ENCODE data around the gene CNOT4.
"Not testable (repeated sequence)": the region's sequence is repeated elsewhere in the genome, so short reads cannot be mapped to it uniquely, and the experiment has no call there.

Gene CNOT4

GRCh38 chr7:135510592-135511183, 786 bp upstream of the CNOT4 start:
- peak; percentile 30 for DNase-seq

GRCh38 chr7:135509589-135509838, 388 bp downstream of the CNOT4 start:
- no peak for DNase-seq

- DNase-seq = peak; percentile 19
Observed at GRCh38 chr7:135508883-135509588, 866 bp downstream of the CNOT4 start.

- peak; percentile 49 for DNase-seq
Observed at GRCh38 chr7:135501402-135501801, 8.5 kb downstream of the CNOT4 start.

GRCh38 chr7:135499818-135500217, 10.1 kb downstream of the CNOT4 start:
- no peak for DNase-seq

GRCh38 chr7:135497161-135497560, 12.7 kb downstream of the CNOT4 start:
- DNase-seq = not testable (repeated sequence)

- DNase-seq = no peak
Observed at GRCh38 chr7:135493362-135493761, 16.5 kb downstream of the CNOT4 start.

GRCh38 chr7:135492151-135492550, 17.8 kb downstream of the CNOT4 start:
- no peak for DNase-seq

- DNase-seq = peak; percentile 50
Observed at GRCh38 chr7:135490783-135491182, 19.1 kb downstream of the CNOT4 start.

GRCh38 chr7:135489791-135490190, 20.1 kb downstream of the CNOT4 start:
- DNase-seq = no peak

- peak; percentile 41 for DNase-seq
Observed at GRCh38 chr7:135486261-135486920, 23.5 kb downstream of the CNOT4 start.

GRCh38 chr7:135481598-135481979, 28.3 kb downstream of the CNOT4 start:
- DNase-seq = no peak

- DNase-seq = no peak
Observed at GRCh38 chr7:135480966-135481597, 28.8 kb downstream of the CNOT4 start.

GRCh38 chr7:135475521-135475920, 34.4 kb downstream of the CNOT4 start:
- no peak for DNase-seq

- not testable (repeated sequence) for DNase-seq
Observed at GRCh38 chr7:135469705-135470104, 40.2 kb downstream of the CNOT4 start.

GRCh38 chr7:135467207-135467711, 42.6 kb downstream of the CNOT4 start:
- DNase-seq = peak; percentile 12

GRCh38 chr7:135466442-135467206, 43.3 kb downstream of the CNOT4 start:
- DNase-seq = no peak

GRCh38 chr7:135463908-135464307, 46.0 kb downstream of the CNOT4 start:
- DNase-seq = no peak

- no peak for DNase-seq
Observed at GRCh38 chr7:135459951-135460567, 49.8 kb downstream of the CNOT4 start.

GRCh38 chr7:135459076-135459475, 50.8 kb downstream of the CNOT4 start:
- no peak for DNase-seq

- DNase-seq = no peak
Observed at GRCh38 chr7:135454060-135454459, 55.8 kb downstream of the CNOT4 start.

GRCh38 chr7:135449436-135449835, 60.5 kb downstream of the CNOT4 start:
- DNase-seq = no peak

- DNase-seq = peak; percentile 6
Observed at GRCh38 chr7:135448753-135449152, 61.1 kb downstream of the CNOT4 start.
